ENCODE data around the gene PRKG1. TPM values are rescaled to one million over a fixed set of nuclear protein-coding genes. Genes with fewer than 3 reads are reported as not detected.

Gene PRKG1
- total RNA-seq, 1 experiment from 2014 or later: 0.21 TPM

DNA sequence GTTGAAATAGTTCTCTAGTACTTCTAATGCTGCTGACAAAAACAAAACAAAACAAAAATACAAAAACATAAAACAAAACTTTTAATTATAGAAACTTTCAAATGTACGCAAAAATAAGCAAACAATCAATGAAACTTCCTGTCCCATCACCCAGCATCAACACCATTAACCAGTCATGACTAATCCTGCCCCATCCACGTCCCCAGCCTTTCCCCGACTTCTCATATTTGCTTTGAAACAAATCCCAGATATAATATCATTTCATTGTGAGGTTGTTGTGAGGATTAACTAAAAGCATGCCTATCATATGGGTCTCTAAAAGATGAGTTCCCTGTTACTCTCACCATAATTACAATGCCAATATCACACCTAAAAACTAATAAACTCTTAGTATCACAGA, 569.4 kb downstream of the PRKG1 start:
- Mint-ChIP-seq H3K27ac (ENCODE audit: unreplicated experiment) (no peak overlapping the region), H3K9me3 (ENCODE audit: low read depth, unreplicated experiment) (no peaks in the 10 kb centered on the region), H3K36me3 (ENCODE audit: insufficient read depth, unreplicated experiment) (no peaks in the 10 kb centered on the region), H3K4me1 (ENCODE audit: low read depth, unreplicated experiment) (no peaks in the 10 kb centered on the region), H3K4me3 (ENCODE audit: low read depth, unreplicated experiment) (no peak overlapping the region), H3K27me3 (ENCODE audit: unreplicated experiment) (no peaks in the 10 kb centered on the region)
- CTCF ChIA-PET: interaction anchor here (1.0 kb wide), 1 partner anchor 37 kb away, joined by 3 read pairs; no protein-coding TSS in a partner anchor
- intact Hi-C loops (cut with micrococcal nuclease; ENCODE audit: unreplicated experiment): no loop called here
- DNase-seq: no peak
- TF ChIP-seq, protein P1, sequence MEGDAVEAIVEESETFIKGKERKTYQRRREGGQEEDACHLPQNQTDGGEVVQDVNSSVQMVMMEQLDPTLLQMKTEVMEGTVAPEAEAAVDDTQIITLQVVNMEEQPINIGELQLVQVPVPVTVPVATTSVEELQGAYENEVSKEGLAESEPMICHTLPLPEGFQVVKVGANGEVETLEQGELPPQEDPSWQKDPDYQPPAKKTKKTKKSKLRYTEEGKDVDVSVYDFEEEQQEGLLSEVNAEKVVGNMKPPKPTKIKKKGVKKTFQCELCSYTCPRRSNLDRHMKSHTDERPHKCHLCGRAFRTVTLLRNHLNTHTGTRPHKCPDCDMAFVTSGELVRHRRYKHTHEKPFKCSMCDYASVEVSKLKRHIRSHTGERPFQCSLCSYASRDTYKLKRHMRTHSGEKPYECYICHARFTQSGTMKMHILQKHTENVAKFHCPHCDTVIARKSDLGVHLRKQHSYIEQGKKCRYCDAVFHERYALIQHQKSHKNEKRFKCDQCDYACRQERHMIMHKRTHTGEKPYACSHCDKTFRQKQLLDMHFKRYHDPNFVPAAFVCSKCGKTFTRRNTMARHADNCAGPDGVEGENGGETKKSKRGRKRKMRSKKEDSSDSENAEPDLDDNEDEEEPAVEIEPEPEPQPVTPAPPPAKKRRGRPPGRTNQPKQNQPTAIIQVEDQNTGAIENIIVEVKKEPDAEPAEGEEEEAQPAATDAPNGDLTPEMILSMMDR (IDR thresholded peaks at IDR 0.05; ENCODE audit: unreplicated experiment): no peak
- BruUV-seq (replicated peaks): no TSS peak

DNA sequence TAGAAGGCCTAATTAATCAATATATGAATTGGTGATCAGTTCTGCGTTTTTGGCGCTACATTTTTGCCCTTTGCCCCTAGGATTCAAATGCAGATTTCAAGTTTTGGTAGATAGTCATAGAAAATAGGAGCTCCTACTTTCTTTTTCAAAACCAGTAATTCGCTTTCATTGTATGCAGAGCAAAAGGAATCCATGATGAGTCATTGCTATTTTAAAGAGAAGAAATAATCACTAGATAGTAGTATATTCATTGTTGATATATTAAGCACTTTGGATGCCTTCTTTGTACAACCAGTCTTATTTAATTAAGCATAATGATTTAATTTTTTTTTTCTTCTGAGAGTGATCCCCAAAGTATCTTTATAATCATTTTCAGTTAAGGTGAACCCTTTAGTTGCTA, 574.8 kb downstream of the PRKG1 start:
- no peak for DNase-seq
- TF ChIP-seq, protein P1 (IDR thresholded peaks at IDR 0.05; ENCODE audit: unreplicated experiment): no peak
- Mint-ChIP-seq H3K4me3 (ENCODE audit: low read depth, unreplicated experiment) (no peak overlapping the region), H3K27me3 (ENCODE audit: unreplicated experiment) (no peaks in the 10 kb centered on the region), H3K9me3 (ENCODE audit: low read depth, unreplicated experiment) (no peaks in the 10 kb centered on the region), H3K27ac (ENCODE audit: unreplicated experiment) (no peak overlapping the region), H3K36me3 (ENCODE audit: insufficient read depth, unreplicated experiment) (no peaks in the 10 kb centered on the region), H3K4me1 (ENCODE audit: low read depth, unreplicated experiment) (no peaks in the 10 kb centered on the region)
- intact Hi-C loops (cut with micrococcal nuclease; ENCODE audit: unreplicated experiment): no loop called here
- BruUV-seq (replicated peaks): no TSS peak
- CTCF ChIA-PET: no interaction called here

DNA sequence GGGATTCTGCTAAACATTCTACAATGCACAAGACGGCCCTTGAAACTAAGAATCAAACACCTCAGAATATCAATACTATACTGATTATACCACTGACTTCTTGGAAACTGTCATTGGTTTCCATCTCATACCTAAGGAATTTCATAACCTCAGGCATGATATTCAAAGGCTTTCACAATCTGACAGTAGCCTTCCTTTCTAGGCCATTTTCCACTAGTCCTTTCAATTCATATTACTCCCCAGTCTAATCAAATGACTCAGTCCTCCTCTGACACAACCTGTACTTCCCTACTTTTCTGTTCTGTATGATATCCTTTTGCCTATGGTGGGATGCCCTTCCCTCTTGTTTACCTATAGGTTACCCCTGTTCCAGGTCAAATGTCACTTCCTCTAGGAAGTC, 576.8 kb downstream of the PRKG1 start:
- TF ChIP-seq, protein P1 (IDR thresholded peaks at IDR 0.05; ENCODE audit: unreplicated experiment): no peak
- H3K36me3 Mint-ChIP-seq (ENCODE audit: insufficient read depth, unreplicated experiment): no peaks in the 10 kb centered on the region
- no peak overlapping the region for H3K27ac Mint-ChIP-seq (ENCODE audit: unreplicated experiment)
- H3K9me3 Mint-ChIP-seq (ENCODE audit: low read depth, unreplicated experiment): no peaks in the 10 kb centered on the region
- no peaks in the 10 kb centered on the region for H3K27me3 Mint-ChIP-seq (ENCODE audit: unreplicated experiment)
- H3K4me3 Mint-ChIP-seq (ENCODE audit: low read depth, unreplicated experiment): no peak overlapping the region
- no peaks in the 10 kb centered on the region for H3K4me1 Mint-ChIP-seq (ENCODE audit: low read depth, unreplicated experiment)
- BruUV-seq (replicated peaks): no TSS peak
- intact Hi-C loops (cut with micrococcal nuclease; ENCODE audit: unreplicated experiment): no loop called here
- CTCF ChIA-PET: no interaction called here
- DNase-seq: no peak

DNA sequence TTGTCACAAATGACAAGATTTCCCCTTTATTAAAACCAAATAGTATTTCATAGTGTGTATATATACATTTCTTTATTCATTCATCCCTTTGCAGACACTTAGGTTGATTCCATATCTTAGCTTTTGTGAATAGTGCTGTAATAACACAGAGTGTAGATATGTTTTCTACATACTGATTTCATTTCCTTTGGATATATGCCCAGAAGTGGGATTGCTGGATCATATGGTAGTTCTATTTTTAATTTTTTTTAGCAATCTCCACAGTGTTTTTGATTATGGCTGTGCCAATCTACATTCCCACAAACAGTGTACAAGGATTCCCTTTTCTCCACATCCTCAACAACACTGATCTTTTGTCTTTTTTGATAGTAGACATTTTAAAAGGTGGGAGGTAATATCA, 578.7 kb downstream of the PRKG1 start:
- H3K27me3 Mint-ChIP-seq (ENCODE audit: unreplicated experiment): no peaks in the 10 kb centered on the region
- no peaks in the 10 kb centered on the region for H3K9me3 Mint-ChIP-seq (ENCODE audit: low read depth, unreplicated experiment)
- no TSS peak for BruUV-seq (replicated peaks)
- H3K27ac Mint-ChIP-seq (ENCODE audit: unreplicated experiment): no peak overlapping the region
- H3K4me3 Mint-ChIP-seq (ENCODE audit: low read depth, unreplicated experiment): no peak overlapping the region
- CTCF ChIA-PET: interaction anchor here (0.6 kb wide), 1 partner anchor 1915 kb away, joined by 3 read pairs; no protein-coding TSS in a partner anchor
- no peaks in the 10 kb centered on the region for H3K36me3 Mint-ChIP-seq (ENCODE audit: insufficient read depth, unreplicated experiment)
- DNase-seq: no peak
- H3K4me1 Mint-ChIP-seq (ENCODE audit: low read depth, unreplicated experiment): no peaks in the 10 kb centered on the region
- TF ChIP-seq, protein P1 (IDR thresholded peaks at IDR 0.05; ENCODE audit: unreplicated experiment): no peak
- intact Hi-C loops (cut with micrococcal nuclease; ENCODE audit: unreplicated experiment): no loop called here
